HEK293 (cell line): ENCODE measurements around the gene FMO1.

Experiments used
- CTCF ChIA-PET: fragments of 350-600 bp; formaldehyde crosslinking; extraction: SDS; loops from one replicate; lab custom pipeline; 2021; ENCODE audit warnings: antibody characterized with exemption; lab: Yijun Ruan, JAX
- POLR2A ChIA-PET: fragments of 300-600 bp; formaldehyde crosslinking; extraction: SDS; loops from one replicate; lab custom pipeline; 2020; ENCODE audit warnings: antibody characterized with exemption, inconsistent platforms; lab: Yijun Ruan, JAX
- H3K27ac ChIP-seq: fragments of 200-500 bp; sonication (Bioruptor generic); 2 replicates; pipeline ENCODE4 v1.5.1; 2014; ENCODE audit warnings: low read depth, low read length, control low read depth, inconsistent platforms; ENCODE audit errors: extremely low read depth
- H3K36me3 ChIP-seq, 2 experiments: fragments of 200-500 bp in 1 of 2; sonication (Bioruptor generic) in 1 of 2; 1 replicate in 1 of 2; 2 replicates in 1 of 2; pipeline ENCODE4 v1.5.1; 2014 to 2017; ENCODE audit warnings: inconsistent platforms in 2 of 2, low read length in 2 of 2; ENCODE audit not compliant: control insufficient read depth in 2 of 2, insufficient read depth in 1 of 2
- H3K4me1 ChIP-seq: fragments of 200-500 bp; sonication (Bioruptor generic); 2 replicates; pipeline ENCODE4 v1.5.1; 2014; ENCODE audit warnings: mild to moderate bottlenecking, low read length, inconsistent platforms; ENCODE audit not compliant: control insufficient read depth, insufficient read depth
- H3K4me3 ChIP-seq: 2 replicates; pipeline ENCODE4 v1.5.1; 2011; ENCODE audit warnings: low read depth, mild to moderate bottlenecking, control low read depth, low read length, moderate library complexity
- H3K9me3 ChIP-seq: fragments of 200-500 bp; sonication (Bioruptor generic); 2 replicates; pipeline ENCODE4 v1.5.1; 2014; ENCODE audit warnings: low read depth, low read length, inconsistent platforms; ENCODE audit not compliant: control insufficient read depth, insufficient read depth
- BCL11A ChIP-seq: fragments of 450-650 bp; formaldehyde crosslinking; IDR thresholded peaks from 2 replicates; pipeline ENCODE4 v1.5.1; 2016; ENCODE audit warnings: low read depth, missing biosample characterization, missing genetic modification characterization
- OSR2 ChIP-seq: fragments of 450-650 bp; formaldehyde crosslinking; IDR thresholded peaks from 2 replicates; pipeline ENCODE4 v1.5.1; 2016; ENCODE audit warnings: missing biosample characterization, missing genetic modification characterization
- REPIN1 ChIP-seq: fragments of 450-650 bp; formaldehyde crosslinking; IDR thresholded peaks from 2 replicates; pipeline ENCODE4 v1.5.1; 2017; ENCODE audit warnings: missing biosample characterization, missing genetic modification characterization, low read depth
- YY1 ChIP-seq: fragments of 450-650 bp; formaldehyde crosslinking; IDR thresholded peaks from 2 replicates; pipeline ENCODE4 v1.5.1; 2018; ENCODE audit warnings: missing biosample characterization, missing genetic modification characterization
- ZBTB10 ChIP-seq: fragments of 450-650 bp; formaldehyde crosslinking; IDR thresholded peaks from 2 replicates; pipeline ENCODE4 v1.5.1; 2016; ENCODE audit warnings: missing biosample characterization, missing genetic modification characterization
- ZBTB8A ChIP-seq: fragments of 450-650 bp; formaldehyde crosslinking; IDR thresholded peaks from 2 replicates; pipeline ENCODE4 v1.5.1; 2016; ENCODE audit warnings: missing biosample characterization, missing genetic modification characterization
- ZFP3 ChIP-seq: fragments of 450-650 bp; formaldehyde crosslinking; IDR thresholded peaks from 2 replicates; pipeline ENCODE4 v1.5.1; 2016; ENCODE audit warnings: low read depth, missing biosample characterization, missing genetic modification characterization
- ZNF23 ChIP-seq: fragments of 450-650 bp; formaldehyde crosslinking; IDR thresholded peaks from 2 replicates; pipeline ENCODE4 v1.5.1; 2016; ENCODE audit warnings: missing biosample characterization, missing genetic modification characterization, borderline replicate concordance
- ZNF302 ChIP-seq: fragments of 450-650 bp; formaldehyde crosslinking; IDR thresholded peaks from 2 replicates; pipeline ENCODE4 v1.5.1; 2016; ENCODE audit warnings: missing biosample characterization, missing genetic modification characterization, low read depth
- ZNF311 ChIP-seq: fragments of 450-650 bp; formaldehyde crosslinking; IDR thresholded peaks from 2 replicates; pipeline ENCODE4 v1.5.1; 2017; ENCODE audit warnings: missing biosample characterization, missing genetic modification characterization, borderline replicate concordance
- ZNF433 ChIP-seq: fragments of 450-650 bp; formaldehyde crosslinking; IDR thresholded peaks from 2 replicates; pipeline ENCODE4 v1.5.1; 2016; ENCODE audit warnings: missing biosample characterization, missing genetic modification characterization, low read depth
- ZNF513 ChIP-seq: fragments of 450-650 bp; IDR thresholded peaks from 2 replicates; pipeline ENCODE4 v1.5.1; 2018; ENCODE audit warnings: missing biosample characterization, missing genetic modification characterization
- ZNF548 ChIP-seq: fragments of 450-650 bp; formaldehyde crosslinking; IDR thresholded peaks from 2 replicates; pipeline ENCODE4 v1.5.1; 2016; ENCODE audit warnings: missing biosample characterization, missing genetic modification characterization
- ZNF629 ChIP-seq: fragments of 450-650 bp; formaldehyde crosslinking; IDR thresholded peaks from 2 replicates; pipeline ENCODE4 v1.5.1; 2017; ENCODE audit warnings: missing biosample characterization, missing genetic modification characterization
- ZNF707 ChIP-seq: fragments of 450-650 bp; formaldehyde crosslinking; IDR thresholded peaks from 2 replicates; pipeline ENCODE4 v1.5.1; 2016; ENCODE audit warnings: missing biosample characterization, missing genetic modification characterization
- ZNF791 ChIP-seq: fragments of 450-650 bp; formaldehyde crosslinking; IDR thresholded peaks from 2 replicates; pipeline ENCODE4 v1.5.1; 2016; ENCODE audit warnings: missing biosample characterization, missing genetic modification characterization
- ZNF830 ChIP-seq: fragments of 450-650 bp; IDR thresholded peaks from 2 replicates; pipeline ENCODE4 v1.5.0; 2018; ENCODE audit warnings: missing biosample characterization, missing genetic modification characterization, low read depth, mild to moderate bottlenecking, moderate library complexity
- ZSCAN23 ChIP-seq: fragments of 450-650 bp; formaldehyde crosslinking; IDR thresholded peaks from 2 replicates; pipeline ENCODE4 v1.5.1; 2016; ENCODE audit warnings: missing biosample characterization, missing genetic modification characterization
- ZSCAN30 ChIP-seq: fragments of 450-650 bp; IDR thresholded peaks from 2 replicates; pipeline ENCODE4 v1.5.1; 2018; ENCODE audit warnings: missing biosample characterization, mild to moderate bottlenecking, missing genetic modification characterization, moderate library complexity

Gene FMO1

GRCh38 chr1:171210355-171210754 is 37.9 kb upstream of the FMO1 start (continued):
- TF ChIP-seq ZBTB10 (no peak), ZNF830 (tag by site-specific recombination) (no peak), REPIN1 (tag by site-specific recombination) (no peak), ZSCAN30 (tag by site-specific recombination) (no peak)

GRCh38 chr1:171212607-171213351 is 35.5 kb upstream of the FMO1 start:
- no peak for TF ChIP-seq ZNF23 (tag by site-specific recombination)
- TF ChIP-seq ZBTB8A (tag by site-specific recombination): no peak
- no peak for TF ChIP-seq ZNF791 (tag by site-specific recombination)
- TF ChIP-seq ZSCAN23 (tag by site-specific recombination): no peak
- no peak for TF ChIP-seq ZNF548 (tag by site-specific recombination)
- no peak for TF ChIP-seq ZNF830 (tag by site-specific recombination)
- TF ChIP-seq OSR2 (tag by site-specific recombination): no peak
- no peak for TF ChIP-seq ZNF302 (tag by site-specific recombination)
- no peak for TF ChIP-seq YY1 (tag by site-specific recombination)
- no peak for TF ChIP-seq ZNF629
- TF ChIP-seq ZNF433 (tag by site-specific recombination): no peak
- TF ChIP-seq ZNF707 (tag by site-specific recombination): no peak
- TF ChIP-seq ZFP3 (tag by site-specific recombination): no peak
- TF ChIP-seq BCL11A: no peak
- TF ChIP-seq ZNF311 (tag by site-specific recombination): no peak
- no peak for TF ChIP-seq ZNF513 (tag by site-specific recombination)
- H3K4me1 ChIP-seq: no peaks in the 10 kb centered on the region
- H3K27ac ChIP-seq: no peak overlapping the region
- CTCF ChIA-PET: interaction anchor here (0.6 to 0.8 kb wide), 2 partner anchors 30 to 406 kb away, joined by 3 to 5 read pairs; no protein-coding TSS in a partner anchor
- H3K9me3 ChIP-seq: no peaks in the 10 kb centered on the region
- no peaks in the 10 kb centered on the region for H3K36me3 ChIP-seq
- H3K4me3 ChIP-seq: no peak overlapping the region
- POLR2A ChIA-PET: no interaction called here
